GM12878 (cell line): ENCODE data around the gene KCNQ1OT1. TPM values are rescaled to one million over a fixed set of nuclear protein-coding genes. Genes with fewer than 3 reads are reported as not detected.

Experiments used
- ATAC-seq: fragments of 200-7000 bp; cut with Tn5 transposase; 3 replicates; pipeline ENCODE4 v1.9.1; 2020; ENCODE audit warnings: mild to moderate bottlenecking, moderate library complexity
- BruUV-seq: library from RNA; stranded (reverse); fragments of 400-500 nt; replicated peaks from 2 replicates; lab custom pipeline; 2021; lab: Mats Ljungman, UMichigan
- CTCF ChIA-PET: fragments of 300-600 bp; sonication (Branson Sonifier 250); formaldehyde crosslinking; extraction: SDS; loops from one replicate; lab custom pipeline; 2021; ENCODE audit warnings: inconsistent platforms; lab: Yijun Ruan, JAX
- POLR2A ChIA-PET: fragments of 350-600 bp; formaldehyde crosslinking; extraction: SDS; loops from one replicate; lab custom pipeline; 2021; ENCODE audit warnings: inconsistent platforms; lab: Charles Lee
- RAD21 ChIA-PET: fragments of 300-600 bp; sonication (Branson Sonifier 250); formaldehyde crosslinking; loops from one replicate; lab custom pipeline; 2023; ENCODE audit warnings: antibody characterized with exemption; ENCODE audit not compliant: unreplicated experiment; lab: Charles Lee
- SMC1A ChIA-PET: fragments of 300-600 bp; sonication (Branson Sonifier 250); formaldehyde crosslinking; loops from one replicate; lab custom pipeline; 2023; ENCODE audit not compliant: unreplicated experiment, uncharacterized antibody; lab: Charles Lee
- DNase-seq: peaks from one replicate; pipeline ENCODE4 v3.0.0-alpha.2; 2011; ENCODE audit warnings: low read depth, low spot score
- FAIRE-seq: peaks from 3 replicates; lab custom pipeline; 2011; peaks lifted over from hg19 to GRCh38; lab: Jason Lieb, UNC
- H2AFZ ChIP-seq: 2 replicates; pipeline ENCODE4 v1.6.0; 2011; ENCODE audit warnings: low read depth, low read length, control low read depth; ENCODE audit not compliant: control insufficient read depth
- H3K27ac ChIP-seq: 2 replicates; pipeline ENCODE4 v1.5.1; 2011; ENCODE audit warnings: control low read depth; ENCODE audit not compliant: control insufficient read depth, insufficient read depth
- H3K27me3 ChIP-seq, 2 experiments: replicated peaks in 1 of 2; 2 replicates each; pipeline versions ENCODE4 v1.6.0 to v1.6.1; 2011; ENCODE audit warnings: low read length in 1 of 2; ENCODE audit not compliant: control insufficient read depth in 2 of 2, insufficient read depth in 2 of 2
- H3K36me3 ChIP-seq, 2 experiments: 2 replicates each; pipeline ENCODE4 v1.5.1; 2011; ENCODE audit warnings: low read length in 1 of 2; ENCODE audit not compliant: control insufficient read depth in 2 of 2, insufficient read depth in 2 of 2
- H3K4me1 ChIP-seq: 2 replicates; pipeline ENCODE4 v1.6.1; 2011; ENCODE audit warnings: mild to moderate bottlenecking, low read length, moderate library complexity, mixed read lengths; ENCODE audit not compliant: control insufficient read depth, insufficient read depth
- H3K4me2 ChIP-seq: 2 replicates; pipeline ENCODE4 v1.6.0; 2011; ENCODE audit warnings: control low read depth; ENCODE audit not compliant: control insufficient read depth, insufficient read depth
- H3K4me3 ChIP-seq: fragments of 200-600 bp; sonication (generic); 2 replicates; pipeline ENCODE4 v1.5.1; 2016
- H3K79me2 ChIP-seq: 2 replicates; pipeline ENCODE4 v1.6.0; 2011; ENCODE audit warnings: low read length; ENCODE audit not compliant: control insufficient read depth, insufficient read depth
- H3K9ac ChIP-seq: 2 replicates; pipeline ENCODE4 v1.8.0; 2011; ENCODE audit warnings: low read length, control low read depth, mixed read lengths; ENCODE audit not compliant: control insufficient read depth, insufficient read depth
- H3K9me3 ChIP-seq: replicated peaks from 3 replicates; pipeline ENCODE4 v1.5.1; 2011; ENCODE audit warnings: mild to moderate bottlenecking, low read length; ENCODE audit not compliant: control insufficient read depth, insufficient read depth
- H4K20me1 ChIP-seq: 2 replicates; pipeline ENCODE4 v1.6.0; 2011; ENCODE audit not compliant: control insufficient read depth, insufficient read depth
- BCL11A ChIP-seq: IDR thresholded peaks from 2 replicates; pipeline ENCODE4 v1.6.1; 2011; ENCODE audit warnings: low read depth, low read length
- IRF5 ChIP-seq: fragments of 450-650 bp; IDR thresholded peaks from 2 replicates; pipeline ENCODE4 v1.6.1; 2017; ENCODE audit warnings: borderline replicate concordance
- WGBS: methylation state at CpG from one replicate; pipeline ENCODE4 v1.1.6; 2016; ENCODE audit warnings: low lambda C conversion rate; ENCODE audit not compliant: insufficient replicate concordance, insufficient coverage; ENCODE audit errors: missing lambda C conversion rate; 5-methylcytosine and 5-hydroxymethylcytosine counted together
- in situ Hi-C: fragments of 300-500 bp; cut with MboI; formaldehyde crosslinking; loops from 9 replicates; pipeline ENCODE4 v1.14.3; 2018; ENCODE audit warnings: mixed read lengths
- intact Hi-C: fragments of 100-400 bp; cut with micrococcal nuclease; formaldehyde crosslinking; loops from one replicate; pipeline ENCODE4 v1.14.2; 2022; ENCODE audit not compliant: unreplicated experiment
- polyA plus RNA-seq, 11 experiments: library from polyadenylated mRNA; depleted of rRNA in 4 of 11; unstranded in 6 of 11; stranded (reverse) in 5 of 11; fragments of >200 nt; fragmentation: Nextera tagmentation in 4 of 11; fragmentation: Illumina TruSeq in 1 of 11; extraction: Ambion mirVana in 4 of 11; extraction: Trizol in 1 of 11; gene quantifications; 1 replicate in 1 of 11; 2 replicates in 10 of 11; pipeline versions ENCODE4 v1.2.1 to v1.2.3, GENCODE V29; 2011 to 2016; ENCODE audit warnings: inconsistent platforms in 2 of 11, missing spikeins in 2 of 11, low read depth in 1 of 11
- total RNA-seq, 4 experiments: library from RNA; depleted of rRNA in 3 of 4; stranded (reverse); fragments of >200 nt in 3 of 4; fragmentation: Illumina TruSeq in 1 of 4; extraction: Trizol in 1 of 4; gene quantifications; 2 replicates each; pipeline versions ENCODE4 v1.2.1 to v1.2.3, GENCODE V29; 2013 to 2021
- TF ChIP-seq, protein P1 (sequence below): fragments of 450-650 bp; IDR thresholded peaks from 2 replicates; pipeline ENCODE4 v1.6.1; 2017; ENCODE audit warnings: antibody characterized with exemption, mild to moderate bottlenecking, moderate library complexity

Gene KCNQ1OT1
- total and polyA plus RNA-seq, 10 of the 15 experiments (the other 5 are each of a cell fraction or from before 2014, with no cell fraction given) = 0.02 to 1.6 (median 0.41) TPM

DNA sequence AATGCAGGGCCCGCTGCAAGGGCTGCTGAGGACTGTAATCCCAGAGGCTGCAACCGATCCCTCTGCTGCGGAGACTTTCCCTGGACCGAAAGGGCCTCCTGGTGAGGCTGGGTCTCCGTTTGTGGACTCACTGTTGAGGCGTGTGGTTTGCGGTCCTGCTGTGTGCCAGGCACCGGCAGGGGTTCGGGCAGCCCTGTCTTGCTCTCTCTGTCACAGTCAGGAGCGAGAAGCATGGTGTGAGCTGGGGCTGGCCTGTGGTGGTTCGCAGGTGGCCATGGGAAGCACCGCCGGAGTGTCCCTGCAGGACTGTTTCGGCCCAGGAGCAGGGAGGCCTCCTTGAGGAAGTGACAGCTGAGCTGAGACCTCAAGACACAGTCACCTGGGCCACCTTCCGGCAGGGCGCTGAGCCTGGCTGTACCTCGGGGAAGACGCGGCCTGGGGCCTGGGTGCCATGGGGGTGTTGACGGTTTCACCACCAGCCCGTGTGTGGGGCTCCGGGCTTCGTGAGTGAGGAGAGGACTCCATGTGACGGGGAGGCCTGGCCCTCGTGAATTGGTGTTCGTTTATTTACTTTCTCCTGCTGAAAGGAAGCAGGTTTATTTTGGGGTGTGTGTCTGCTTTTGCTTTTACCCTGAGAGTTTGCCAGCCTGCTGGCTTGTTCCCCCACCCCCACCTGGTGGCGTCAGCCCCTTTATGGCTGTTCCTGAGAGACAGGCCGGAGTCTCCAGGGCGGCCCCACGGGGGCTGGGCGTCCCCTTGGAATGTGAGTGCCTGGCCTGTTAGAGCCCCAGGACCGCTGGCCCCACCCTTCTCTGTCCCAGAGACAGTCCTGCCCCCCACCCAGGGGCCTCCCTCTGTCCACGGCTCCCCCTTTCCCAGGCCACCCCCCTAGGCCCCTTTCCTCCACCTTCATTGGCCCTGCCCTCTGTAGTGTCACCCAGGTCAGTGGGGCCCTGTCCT is 122.5 kb downstream of the KCNQ1OT1 start:
- no peaks in the 10 kb centered on the region for H4K20me1 ChIP-seq
- ATAC-seq = no peak
- no peaks in the 10 kb centered on the region for H3K79me2 ChIP-seq
- intact Hi-C loops (no loop called here), in situ Hi-C loops (no loop called here)
- H3K9ac ChIP-seq = no peak overlapping the region
- no peaks in the 10 kb centered on the region for H3K4me1 ChIP-seq
- H3K36me3 ChIP-seq = no peaks in the 10 kb centered on the region
- RAD21 ChIA-PET = no interaction called here
- H3K4me2 ChIP-seq = no peak overlapping the region
- H3K9me3 ChIP-seq = no peaks in the 10 kb centered on the region
- DNase-seq = no peak
- TF ChIP-seq BCL11A (no peak), IRF5 (no peak)
- TF ChIP-seq, protein P1, sequence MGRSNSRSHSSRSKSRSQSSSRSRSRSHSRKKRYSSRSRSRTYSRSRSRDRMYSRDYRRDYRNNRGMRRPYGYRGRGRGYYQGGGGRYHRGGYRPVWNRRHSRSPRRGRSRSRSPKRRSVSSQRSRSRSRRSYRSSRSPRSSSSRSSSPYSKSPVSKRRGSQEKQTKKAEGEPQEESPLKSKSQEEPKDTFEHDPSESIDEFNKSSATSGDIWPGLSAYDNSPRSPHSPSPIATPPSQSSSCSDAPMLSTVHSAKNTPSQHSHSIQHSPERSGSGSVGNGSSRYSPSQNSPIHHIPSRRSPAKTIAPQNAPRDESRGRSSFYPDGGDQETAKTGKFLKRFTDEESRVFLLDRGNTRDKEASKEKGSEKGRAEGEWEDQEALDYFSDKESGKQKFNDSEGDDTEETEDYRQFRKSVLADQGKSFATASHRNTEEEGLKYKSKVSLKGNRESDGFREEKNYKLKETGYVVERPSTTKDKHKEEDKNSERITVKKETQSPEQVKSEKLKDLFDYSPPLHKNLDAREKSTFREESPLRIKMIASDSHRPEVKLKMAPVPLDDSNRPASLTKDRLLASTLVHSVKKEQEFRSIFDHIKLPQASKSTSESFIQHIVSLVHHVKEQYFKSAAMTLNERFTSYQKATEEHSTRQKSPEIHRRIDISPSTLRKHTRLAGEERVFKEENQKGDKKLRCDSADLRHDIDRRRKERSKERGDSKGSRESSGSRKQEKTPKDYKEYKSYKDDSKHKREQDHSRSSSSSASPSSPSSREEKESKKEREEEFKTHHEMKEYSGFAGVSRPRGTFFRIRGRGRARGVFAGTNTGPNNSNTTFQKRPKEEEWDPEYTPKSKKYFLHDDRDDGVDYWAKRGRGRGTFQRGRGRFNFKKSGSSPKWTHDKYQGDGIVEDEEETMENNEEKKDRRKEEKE = no peak
- H3K27ac ChIP-seq = no peak overlapping the region
- POLR2A ChIA-PET = no interaction called here
- H3K27me3 ChIP-seq = no peaks in the 10 kb centered on the region
- CTCF ChIA-PET = no interaction called here
- H3K4me3 ChIP-seq = no peak overlapping the region
- no peak for FAIRE-seq
- SMC1A ChIA-PET = no interaction called here
- WGBS = 60% methylated on average over 32 of the region's 33 CpGs
- H2AFZ ChIP-seq = no peak overlapping the region
- BruUV-seq = no TSS peak
